PFSK-1 (cell line): ENCODE results near the gene CMTM6.

Experiments used
- POLR2AphosphoS5 ChIP-seq: IDR thresholded peaks from 2 replicates; pipeline ENCODE4 v1.6.1; 2012; ENCODE audit warnings: low read depth, mild to moderate bottlenecking, control low read depth, low read length, moderate library complexity
- TF ChIP-seq, protein P1 (sequence below), 2 experiments: IDR thresholded peaks; 2 replicates each; pipeline versions ENCODE4 v1.6.1 to v1.8.0; 2011 to 2012; ENCODE audit warnings: low read depth in 2 of 2, low read length in 2 of 2, control low read depth in 1 of 2, inconsistent platforms in 1 of 2, mild to moderate bottlenecking in 1 of 2, moderate library complexity in 1 of 2; ENCODE audit not compliant: insufficient read depth in 1 of 2

DNA sequence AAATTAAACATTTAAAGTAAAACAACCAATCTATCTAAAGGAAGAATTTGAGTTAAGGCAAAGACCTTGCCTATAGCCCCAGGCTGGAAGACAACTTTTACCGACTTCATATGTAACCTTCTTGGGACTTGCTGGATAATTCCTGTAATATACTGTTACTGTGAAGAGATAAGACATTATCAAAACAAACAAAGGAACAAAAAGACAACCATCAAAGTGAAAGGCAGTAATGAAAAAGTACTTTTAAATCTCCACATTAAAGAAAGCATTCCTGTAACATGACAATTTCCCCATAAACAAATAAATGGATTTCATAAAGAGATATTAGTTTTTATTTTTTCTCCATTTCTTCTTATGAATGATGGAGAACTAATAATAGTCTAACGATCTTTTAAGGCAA, 2.4 kb downstream of the CMTM6 start:
- TF ChIP-seq POLR2AphosphoS5 = no peak
- TF ChIP-seq, protein P1, sequence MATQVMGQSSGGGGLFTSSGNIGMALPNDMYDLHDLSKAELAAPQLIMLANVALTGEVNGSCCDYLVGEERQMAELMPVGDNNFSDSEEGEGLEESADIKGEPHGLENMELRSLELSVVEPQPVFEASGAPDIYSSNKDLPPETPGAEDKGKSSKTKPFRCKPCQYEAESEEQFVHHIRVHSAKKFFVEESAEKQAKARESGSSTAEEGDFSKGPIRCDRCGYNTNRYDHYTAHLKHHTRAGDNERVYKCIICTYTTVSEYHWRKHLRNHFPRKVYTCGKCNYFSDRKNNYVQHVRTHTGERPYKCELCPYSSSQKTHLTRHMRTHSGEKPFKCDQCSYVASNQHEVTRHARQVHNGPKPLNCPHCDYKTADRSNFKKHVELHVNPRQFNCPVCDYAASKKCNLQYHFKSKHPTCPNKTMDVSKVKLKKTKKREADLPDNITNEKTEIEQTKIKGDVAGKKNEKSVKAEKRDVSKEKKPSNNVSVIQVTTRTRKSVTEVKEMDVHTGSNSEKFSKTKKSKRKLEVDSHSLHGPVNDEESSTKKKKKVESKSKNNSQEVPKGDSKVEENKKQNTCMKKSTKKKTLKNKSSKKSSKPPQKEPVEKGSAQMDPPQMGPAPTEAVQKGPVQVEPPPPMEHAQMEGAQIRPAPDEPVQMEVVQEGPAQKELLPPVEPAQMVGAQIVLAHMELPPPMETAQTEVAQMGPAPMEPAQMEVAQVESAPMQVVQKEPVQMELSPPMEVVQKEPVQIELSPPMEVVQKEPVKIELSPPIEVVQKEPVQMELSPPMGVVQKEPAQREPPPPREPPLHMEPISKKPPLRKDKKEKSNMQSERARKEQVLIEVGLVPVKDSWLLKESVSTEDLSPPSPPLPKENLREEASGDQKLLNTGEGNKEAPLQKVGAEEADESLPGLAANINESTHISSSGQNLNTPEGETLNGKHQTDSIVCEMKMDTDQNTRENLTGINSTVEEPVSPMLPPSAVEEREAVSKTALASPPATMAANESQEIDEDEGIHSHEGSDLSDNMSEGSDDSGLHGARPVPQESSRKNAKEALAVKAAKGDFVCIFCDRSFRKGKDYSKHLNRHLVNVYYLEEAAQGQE (IDR thresholded peaks at IDR 0.05; ENCODE audit: insufficient read depth in 1 of 2, low read depth in 2 of 2, low read length in 2 of 2) = no peak
